ENCODE results near the gene MAGEA2B. TPM values are rescaled to one million over a fixed set of nuclear protein-coding genes. Genes with fewer than 3 reads are reported as not detected.
"Not testable (repeated sequence)": the region's sequence is repeated elsewhere in the genome, so short reads cannot be mapped to it uniquely, and the experiment has no call there.

Gene MAGEA2B
- total and polyA plus RNA-seq, 2 of the 4 experiments (the other 2 are of a cell fraction) = not detected

GRCh38 chrX:152758918-152759317 is 44.5 kb downstream of the MAGEA2B start, which contains the start of gene CSAG3:
Gene CSAG3, plus strand, starts transcription at chrX:152759218.
- H3K36me3 ChIP-seq (ENCODE audit: control insufficient read depth, insufficient read depth, low read length); H3K4ac ChIP-seq (ENCODE audit: low read depth, low read length); POLR2A ChIA-PET (ENCODE audit: unreplicated experiment); H3K18ac ChIP-seq (ENCODE audit: low read depth, low read length); H2BK120ac ChIP-seq (ENCODE audit: low read depth, low read length); ATAC-seq (ENCODE audit: low read depth); in situ Hi-C loops (cut with MboI; ENCODE audit: low sequenced_read_pairs); H3K4me3 ChIP-seq (ENCODE audit: insufficient read depth, low read depth, low read length); H2BK5ac ChIP-seq (ENCODE audit: low read depth, low read length, poor library complexity, severe bottlenecking); H4K5ac ChIP-seq (ENCODE audit: low read depth, low read length); H3K27ac ChIP-seq (ENCODE audit: insufficient read depth, low read length); BruUV-seq (replicated peaks); CTCF ChIA-PET; H2AK5ac ChIP-seq (ENCODE audit: low read depth, low read length); H3K9me3 ChIP-seq (ENCODE audit: control insufficient read depth, insufficient read depth, low read length); H3K9ac ChIP-seq (ENCODE audit: low read depth, low read length); intact Hi-C loops (cut with micrococcal nuclease); DNase-seq; H2BK15ac ChIP-seq (ENCODE audit: low read depth, low read length); H2BK20ac ChIP-seq (ENCODE audit: low read depth, low read length); H3K23ac ChIP-seq (ENCODE audit: low read depth, low read length); H3K9me1 ChIP-seq (ENCODE audit: insufficient read depth, low read length); H4K8ac ChIP-seq (ENCODE audit: low read depth in 2 of 2, low read length in 2 of 2); H3K27me3 ChIP-seq (ENCODE audit: control insufficient read depth, insufficient read depth, low read length); H3K79me1 ChIP-seq (ENCODE audit: low read depth in 1 of 2, low read length in 2 of 2); H4K91ac ChIP-seq (ENCODE audit: insufficient read depth, low read depth, low read length); H2AFZ ChIP-seq (replicated peaks; ENCODE audit: low read length, poor library complexity); H3K14ac ChIP-seq (replicated peaks; ENCODE audit: low read depth, low read length); dilution Hi-C loops (cut with HindIII; ENCODE audit: low sequenced_read_pairs, unreplicated experiment); H3K4me2 ChIP-seq (ENCODE audit: low read depth, low read length); H2AK9ac ChIP-seq (replicated peaks; ENCODE audit: low read depth, low read length, poor library complexity); H3K56ac ChIP-seq (ENCODE audit: extremely low read depth, insufficient read depth, low read length); H4K20me1 ChIP-seq (ENCODE audit: insufficient read depth, low read length); H3K4me1 ChIP-seq (ENCODE audit: control insufficient read depth, insufficient read depth, low read length): not testable (repeated sequence)
- no CpG with 5 or more reads among the region's 2 CpGs for WGBS, 2 experiments (ENCODE audit: extremely low coverage in 2 of 2, insufficient read length in 1 of 2)

GRCh38 chrX:152759544-152759943 is 45.1 kb downstream of the MAGEA2B start:
- H3K9ac ChIP-seq (ENCODE audit: low read depth, low read length); H3K56ac ChIP-seq (ENCODE audit: extremely low read depth, insufficient read depth, low read length); dilution Hi-C loops (cut with HindIII; ENCODE audit: low sequenced_read_pairs, unreplicated experiment); BruUV-seq (replicated peaks); H2BK15ac ChIP-seq (ENCODE audit: low read depth, low read length); DNase-seq; H2AK9ac ChIP-seq (replicated peaks; ENCODE audit: low read depth, low read length, poor library complexity); H3K36me3 ChIP-seq (ENCODE audit: control insufficient read depth, insufficient read depth, low read length); H3K4me1 ChIP-seq (ENCODE audit: control insufficient read depth, insufficient read depth, low read length); H4K20me1 ChIP-seq (ENCODE audit: insufficient read depth, low read length); H2AFZ ChIP-seq (replicated peaks; ENCODE audit: low read length, poor library complexity); ATAC-seq (ENCODE audit: low read depth); H3K4ac ChIP-seq (ENCODE audit: low read depth, low read length); H2AK5ac ChIP-seq (ENCODE audit: low read depth, low read length); H3K9me3 ChIP-seq (ENCODE audit: control insufficient read depth, insufficient read depth, low read length); H2BK5ac ChIP-seq (ENCODE audit: low read depth, low read length, poor library complexity, severe bottlenecking); H3K27ac ChIP-seq (ENCODE audit: insufficient read depth, low read length); H3K9me1 ChIP-seq (ENCODE audit: insufficient read depth, low read length); H3K18ac ChIP-seq (ENCODE audit: low read depth, low read length); H2BK20ac ChIP-seq (ENCODE audit: low read depth, low read length); H4K91ac ChIP-seq (ENCODE audit: insufficient read depth, low read depth, low read length); intact Hi-C loops (cut with micrococcal nuclease); H3K4me2 ChIP-seq (ENCODE audit: low read depth, low read length); H2BK120ac ChIP-seq (ENCODE audit: low read depth, low read length); H3K14ac ChIP-seq (replicated peaks; ENCODE audit: low read depth, low read length); H3K4me3 ChIP-seq (ENCODE audit: insufficient read depth, low read depth, low read length); POLR2A ChIA-PET (ENCODE audit: unreplicated experiment); H4K5ac ChIP-seq (ENCODE audit: low read depth, low read length); H4K8ac ChIP-seq (ENCODE audit: low read depth in 2 of 2, low read length in 2 of 2); H3K79me1 ChIP-seq (ENCODE audit: low read depth in 1 of 2, low read length in 2 of 2); H3K27me3 ChIP-seq (ENCODE audit: control insufficient read depth, insufficient read depth, low read length); H3K23ac ChIP-seq (ENCODE audit: low read depth, low read length); CTCF ChIA-PET; in situ Hi-C loops (cut with MboI; ENCODE audit: low sequenced_read_pairs): not testable (repeated sequence)
- no CpG with 5 or more reads among the region's 7 CpGs for WGBS, 2 experiments (ENCODE audit: extremely low coverage in 2 of 2, insufficient read length in 1 of 2)
